Measurements from ENCODE around the gene ZMYND19. TPM values are rescaled to one million over a fixed set of nuclear protein-coding genes. Genes with fewer than 3 reads are reported as not detected.

Gene ZMYND19
- total RNA-seq, 1 experiment from 2014 or later = 33.8 TPM

Other genes with a start within 250 kb of the ZMYND19 start
- 1.2 TPM in 2 replicates for gene EXD3, start 167.3 kb downstream of the ZMYND19 start, total RNA-seq (2014; rRNA removed; shearing (Covaris generic); ENCODE audit: low replicate concordance)
- not detected in 2 replicates for gene NOXA1, start 167.1 kb downstream of the ZMYND19 start, total RNA-seq (2014; rRNA removed; shearing (Covaris generic); ENCODE audit: low replicate concordance)
- not detected in 2 replicates for gene ENTPD8, start 149.2 kb downstream of the ZMYND19 start, total RNA-seq (2014; rRNA removed; shearing (Covaris generic); ENCODE audit: low replicate concordance)
- 21.7 and 29.1 TPM in 2 replicates for gene NSMF, start 131.2 kb downstream of the ZMYND19 start, total RNA-seq (2014; rRNA removed; shearing (Covaris generic); ENCODE audit: low replicate concordance)
- not detected in 2 replicates for gene PNPLA7, start 40.1 kb downstream of the ZMYND19 start, total RNA-seq (2014; rRNA removed; shearing (Covaris generic); ENCODE audit: low replicate concordance)
- 57.4 and 62.2 TPM in 2 replicates for gene MRPL41, start 38.6 kb downstream of the ZMYND19 start, total RNA-seq (2014; rRNA removed; shearing (Covaris generic); ENCODE audit: low replicate concordance)
- 28.8 and 69.1 TPM in 2 replicates for gene DPH7, start 11.6 kb downstream of the ZMYND19 start, total RNA-seq (2014; rRNA removed; shearing (Covaris generic); ENCODE audit: low replicate concordance)
- 11.9 and 36.0 TPM in 2 replicates for gene ARRDC1, start 15.2 kb upstream of the ZMYND19 start, total RNA-seq (2014; rRNA removed; shearing (Covaris generic); ENCODE audit: low replicate concordance)
- gene EHMT1, start 28.5 kb upstream of the ZMYND19 start, total RNA-seq (2014; rRNA removed; shearing (Covaris generic); ENCODE audit: low replicate concordance) = 64.5 and 157 TPM in 2 replicates